Measurements from ENCODE around the gene CBR1. TPM values are rescaled to one million over a fixed set of nuclear protein-coding genes. Genes with fewer than 3 reads are reported as not detected.

Gene CBR1
- total RNA-seq, 1 donor = 73.5 TPM

DNA sequence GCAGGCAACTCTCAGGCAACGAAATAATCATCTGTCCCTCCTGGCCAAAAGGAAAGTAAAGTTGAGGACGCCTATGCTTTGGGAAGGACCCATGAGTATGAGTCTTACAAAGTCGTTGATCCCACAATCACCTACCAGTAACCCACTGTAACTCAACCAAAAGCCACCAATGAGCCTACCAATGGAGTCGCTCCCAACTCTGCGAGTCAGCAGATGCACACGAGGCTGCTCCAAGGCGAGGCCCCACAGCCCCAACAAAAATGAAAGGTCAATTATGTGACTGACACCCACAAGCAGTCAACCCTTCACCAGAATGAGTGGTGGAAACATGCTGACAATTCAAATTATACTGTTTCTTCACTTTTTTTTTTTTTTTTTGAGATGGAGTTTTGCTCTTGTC lies 21.5 kb upstream of the CBR1 start:
- Histone ChIP-seq H3K4me1 (ENCODE audit: insufficient read depth, low read length) (no peaks in the 10 kb centered on the region), H3K4me2 (ENCODE audit: insufficient read depth, low read length) (no peak overlapping the region), H2AFZ (ENCODE audit: low read length) (no peak overlapping the region), H4K20me1 (ENCODE audit: insufficient read depth, low read length) (peaks cover 2% of the 10 kb centered on the region), H3K79me2 (ENCODE audit: insufficient read depth, low read length) (no peaks in the 10 kb centered on the region), H3K36me3 (ENCODE audit: insufficient read depth, low read length) (peaks cover 53% of the 10 kb centered on the region), H3K27ac (ENCODE audit: low read depth, low read length) (no peak overlapping the region), H3K9me3 (ENCODE audit: low read depth, low read length) (no peaks in the 10 kb centered on the region), H3K4me3 (ENCODE audit: insufficient read depth, low read length) (no peak overlapping the region), H3K27me3 (ENCODE audit: insufficient read depth, low read length) (no peaks in the 10 kb centered on the region)
- no peak for DNase-seq (ENCODE audit: insufficient read length, low spot score, missing footprints)
- TF ChIP-seq, protein P1, sequence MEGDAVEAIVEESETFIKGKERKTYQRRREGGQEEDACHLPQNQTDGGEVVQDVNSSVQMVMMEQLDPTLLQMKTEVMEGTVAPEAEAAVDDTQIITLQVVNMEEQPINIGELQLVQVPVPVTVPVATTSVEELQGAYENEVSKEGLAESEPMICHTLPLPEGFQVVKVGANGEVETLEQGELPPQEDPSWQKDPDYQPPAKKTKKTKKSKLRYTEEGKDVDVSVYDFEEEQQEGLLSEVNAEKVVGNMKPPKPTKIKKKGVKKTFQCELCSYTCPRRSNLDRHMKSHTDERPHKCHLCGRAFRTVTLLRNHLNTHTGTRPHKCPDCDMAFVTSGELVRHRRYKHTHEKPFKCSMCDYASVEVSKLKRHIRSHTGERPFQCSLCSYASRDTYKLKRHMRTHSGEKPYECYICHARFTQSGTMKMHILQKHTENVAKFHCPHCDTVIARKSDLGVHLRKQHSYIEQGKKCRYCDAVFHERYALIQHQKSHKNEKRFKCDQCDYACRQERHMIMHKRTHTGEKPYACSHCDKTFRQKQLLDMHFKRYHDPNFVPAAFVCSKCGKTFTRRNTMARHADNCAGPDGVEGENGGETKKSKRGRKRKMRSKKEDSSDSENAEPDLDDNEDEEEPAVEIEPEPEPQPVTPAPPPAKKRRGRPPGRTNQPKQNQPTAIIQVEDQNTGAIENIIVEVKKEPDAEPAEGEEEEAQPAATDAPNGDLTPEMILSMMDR (IDR thresholded peaks at IDR 0.05; ENCODE audit: extremely low read depth, low read depth, low read length) = no peak

DNA sequence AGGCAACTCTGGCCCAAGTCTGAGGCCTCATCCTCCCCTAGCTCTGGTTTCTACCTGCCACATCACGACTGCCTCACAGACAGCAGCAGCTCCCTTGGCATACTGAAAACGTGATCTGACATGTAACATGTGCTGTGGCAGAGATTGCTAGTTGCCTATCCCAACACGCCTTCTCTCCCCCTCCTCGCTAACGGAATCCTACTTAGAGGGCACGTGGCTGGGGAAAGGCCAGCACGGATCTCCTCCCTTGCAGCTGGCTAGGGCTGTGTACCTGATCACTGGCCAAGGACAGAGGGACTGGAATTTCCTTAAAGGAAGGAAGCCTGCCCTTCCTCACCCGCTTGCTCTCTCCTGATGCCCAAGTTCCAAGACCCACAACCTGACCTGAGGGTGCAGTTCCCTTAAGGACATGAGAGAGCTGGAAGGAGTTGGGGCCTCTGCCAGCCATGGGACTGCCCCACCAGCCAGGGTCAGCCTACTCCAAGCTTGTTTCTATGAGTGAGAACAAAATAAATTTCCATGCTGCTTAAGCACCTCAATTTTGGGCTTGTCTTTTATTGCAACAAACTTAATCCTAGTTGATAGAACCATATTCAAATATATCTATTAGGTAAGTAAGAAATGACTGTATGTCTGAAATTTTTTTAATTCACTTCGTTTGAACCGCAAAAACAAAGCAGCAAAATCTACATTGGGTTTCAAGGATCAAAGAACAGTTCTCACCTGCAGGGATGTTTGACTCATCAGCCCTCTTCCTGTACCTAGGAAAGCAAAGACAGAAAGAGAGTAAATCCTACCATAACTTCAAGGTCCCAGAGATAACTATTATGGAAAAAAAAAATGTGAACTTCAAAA lies 16.7 kb upstream of the CBR1 start:
- TF ChIP-seq, protein P1 (IDR thresholded peaks at IDR 0.05; ENCODE audit: extremely low read depth, low read depth, low read length) = no peak
- Histone ChIP-seq H3K27me3 (ENCODE audit: insufficient read depth, low read length) (no peaks in the 10 kb centered on the region), H3K27ac (ENCODE audit: low read depth, low read length) (no peak overlapping the region), H3K79me2 (ENCODE audit: insufficient read depth, low read length) (peaks cover 9% of the 10 kb centered on the region), H3K9me3 (ENCODE audit: low read depth, low read length) (no peaks in the 10 kb centered on the region), H3K36me3 (ENCODE audit: insufficient read depth, low read length) (peaks cover 61% of the 10 kb centered on the region), H3K4me3 (ENCODE audit: insufficient read depth, low read length) (no peak overlapping the region), H3K4me2 (ENCODE audit: insufficient read depth, low read length) (no peak overlapping the region), H3K4me1 (ENCODE audit: insufficient read depth, low read length) (no peaks in the 10 kb centered on the region), H4K20me1 (ENCODE audit: insufficient read depth, low read length) (peaks cover 2% of the 10 kb centered on the region), H2AFZ (ENCODE audit: low read length) (no peak overlapping the region)
- DNase-seq (ENCODE audit: insufficient read length, low spot score, missing footprints) = no peak

DNA sequence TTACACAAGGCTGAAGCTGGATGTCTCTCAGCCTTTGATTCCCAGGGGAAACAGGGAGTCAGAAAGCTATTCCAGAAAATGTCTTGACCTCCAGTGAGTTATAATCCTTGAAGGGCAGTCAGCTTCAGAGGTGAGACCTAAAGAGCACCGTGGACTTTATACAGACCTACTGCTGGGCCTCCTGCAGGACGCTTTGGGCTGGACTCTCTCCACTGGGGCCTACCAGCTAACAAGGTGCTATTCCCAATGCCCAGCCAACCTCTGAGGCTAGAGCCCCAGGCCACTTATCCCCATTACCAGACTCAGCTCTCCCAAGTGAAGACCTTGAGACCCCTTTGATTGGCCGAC lies 16.1 kb upstream of the CBR1 start:
- Histone ChIP-seq H3K36me3 (ENCODE audit: insufficient read depth, low read length) (peaks cover 61% of the 10 kb centered on the region), H3K4me2 (ENCODE audit: insufficient read depth, low read length) (no peak overlapping the region), H3K27ac (ENCODE audit: low read depth, low read length) (no peak overlapping the region), H4K20me1 (ENCODE audit: insufficient read depth, low read length) (peaks cover 2% of the 10 kb centered on the region), H3K79me2 (ENCODE audit: insufficient read depth, low read length) (peaks cover 14% of the 10 kb centered on the region), H3K4me1 (ENCODE audit: insufficient read depth, low read length) (no peaks in the 10 kb centered on the region), H2AFZ (ENCODE audit: low read length) (no peak overlapping the region), H3K4me3 (ENCODE audit: insufficient read depth, low read length) (no peak overlapping the region), H3K9me3 (ENCODE audit: low read depth, low read length) (no peaks in the 10 kb centered on the region), H3K27me3 (ENCODE audit: insufficient read depth, low read length) (no peaks in the 10 kb centered on the region)
- TF ChIP-seq, protein P1 (IDR thresholded peaks at IDR 0.05; ENCODE audit: extremely low read depth, low read depth, low read length) = no peak
- no peak for DNase-seq (ENCODE audit: insufficient read length, low spot score, missing footprints)

DNA sequence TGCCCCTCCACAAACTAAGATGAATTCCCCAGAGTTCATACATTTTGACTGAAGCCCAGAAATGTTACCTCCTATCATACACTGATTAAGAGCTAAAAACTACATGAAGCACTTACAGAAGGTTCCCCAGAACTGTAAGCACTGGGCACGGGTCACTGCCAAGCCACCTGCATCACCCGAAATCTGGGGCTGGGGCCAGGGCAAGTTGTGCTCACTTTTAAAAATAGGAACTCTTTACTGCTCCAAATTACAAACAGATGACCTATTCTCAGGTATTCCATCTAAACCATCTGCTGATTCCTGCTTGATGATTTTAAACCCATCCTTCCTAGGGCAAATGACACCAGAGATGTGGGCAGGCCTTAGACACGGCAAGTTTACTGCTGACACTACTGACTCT lies 14.3 kb upstream of the CBR1 start:
- DNase-seq (ENCODE audit: insufficient read length, low spot score, missing footprints) = no peak
- Histone ChIP-seq H3K27me3 (ENCODE audit: insufficient read depth, low read length) (no peaks in the 10 kb centered on the region), H3K27ac (ENCODE audit: low read depth, low read length) (no peak overlapping the region), H4K20me1 (ENCODE audit: insufficient read depth, low read length) (peaks cover 2% of the 10 kb centered on the region), H3K4me3 (ENCODE audit: insufficient read depth, low read length) (no peak overlapping the region), H3K79me2 (ENCODE audit: insufficient read depth, low read length) (peaks cover 19% of the 10 kb centered on the region), H3K9me3 (ENCODE audit: low read depth, low read length) (no peaks in the 10 kb centered on the region), H3K36me3 (ENCODE audit: insufficient read depth, low read length) (peaks cover 61% of the 10 kb centered on the region), H3K4me1 (ENCODE audit: insufficient read depth, low read length) (peaks cover 4% of the 10 kb centered on the region), H3K4me2 (ENCODE audit: insufficient read depth, low read length) (no peak overlapping the region), H2AFZ (ENCODE audit: low read length) (no peak overlapping the region)
- TF ChIP-seq, protein P1 (IDR thresholded peaks at IDR 0.05; ENCODE audit: extremely low read depth, low read depth, low read length) = no peak

Measured in osteoblast (primary cell).